RCC 7860 (cell line): ENCODE data around the gene SNX10.
A peak's percentile ranks its signal among the peaks of the same experiment; 100 is the strongest.

ENCODE experiments used
- DNase-seq: peaks from one replicate; pipeline ENCODE4 v3.0.0-alpha.2; 2015; ENCODE audit warnings: low spot score
- FAIRE-seq: peaks from 2 replicates; lab custom pipeline; 2012; peaks lifted over from hg19 to GRCh38; lab: Jason Lieb, UNC

Gene SNX10

DNA sequence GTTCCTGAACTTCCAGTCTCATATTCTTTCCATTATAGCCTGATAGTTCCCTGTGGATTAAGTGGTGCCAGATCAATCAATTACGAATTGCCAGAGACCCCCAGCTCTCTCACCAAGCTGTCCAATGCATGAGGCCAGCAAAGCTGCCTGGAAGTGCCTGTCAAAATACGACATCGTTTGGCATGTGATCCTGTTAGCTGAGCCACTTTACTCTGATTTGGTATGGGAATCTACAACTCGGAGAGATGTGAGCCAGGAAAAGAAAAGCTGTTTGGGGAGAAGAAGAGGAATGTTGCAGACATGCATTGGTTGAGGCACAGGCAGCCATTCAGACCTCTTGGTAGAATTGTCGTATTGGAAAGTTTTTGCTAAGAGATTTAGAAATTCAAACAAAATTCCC lies 3.9 kb downstream of the SNX10 start:
- FAIRE-seq (no peak), DNase-seq (no peak)

- FAIRE-seq (no peak), DNase-seq (no peak)
These were observed 6.9 kb downstream of the SNX10 start for GRCh38 chr7:26298472-26299058.

GRCh38 chr7:26305090-26305868 lies 13.6 kb downstream of the SNX10 start:
- FAIRE-seq = peak; percentile 79

GRCh38 chr7:26305869-26306665 lies 14.4 kb downstream of the SNX10 start:
- DNase-seq = no peak
- no peak for FAIRE-seq

More at GRCh38 chr7:26305090-26305868, 13.6 kb downstream of the SNX10 start:
- peak; percentile 37 for DNase-seq

DNA sequence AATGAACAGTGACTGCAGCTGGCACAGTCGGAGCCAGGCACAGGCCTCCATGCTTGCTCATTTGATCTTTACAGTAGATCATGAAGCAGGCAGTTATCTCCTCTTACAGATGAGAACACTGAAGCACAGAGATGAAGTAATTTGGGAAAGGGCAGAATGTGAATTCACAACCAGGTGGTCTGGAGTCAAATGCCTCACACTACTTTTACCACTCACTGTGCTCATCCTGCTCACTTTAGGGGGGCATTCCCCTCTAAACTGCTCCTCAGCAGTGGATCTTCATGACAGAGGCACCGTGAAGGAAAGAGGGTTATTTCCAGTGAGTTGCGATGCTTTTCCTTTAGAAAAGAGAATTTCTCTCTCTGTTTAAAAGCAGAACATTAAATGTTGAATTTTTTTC lies 15.1 kb downstream of the SNX10 start:
- DNase-seq (no peak), FAIRE-seq (no peak)

DNA sequence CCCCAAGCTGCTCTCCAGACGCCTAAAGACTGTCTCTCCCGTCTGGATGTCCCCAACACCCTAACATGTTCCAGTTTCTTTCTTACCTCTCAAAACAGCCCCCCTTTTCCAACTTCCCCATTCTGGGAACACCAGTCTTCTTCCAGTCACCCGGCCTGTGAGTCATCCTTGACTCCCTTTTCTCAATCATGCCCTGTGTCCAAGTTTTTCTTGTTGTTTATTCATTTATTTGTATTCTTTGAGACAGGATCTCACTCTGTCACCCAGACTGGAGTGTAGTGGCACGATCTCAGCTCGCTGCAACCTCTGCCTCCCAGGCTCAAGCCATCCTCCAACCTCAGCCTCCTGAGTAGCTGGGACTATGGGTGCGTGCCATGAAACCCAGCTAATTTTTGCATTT lies 15.6 kb downstream of the SNX10 start:
- DNase-seq (peak; percentile 37), FAIRE-seq (peak; percentile 70)

GRCh38 chr7:26307791-26308190 lies 16.1 kb downstream of the SNX10 start:
- no peak for FAIRE-seq
- no peak for DNase-seq

GRCh38 chr7:26308551-26308950 lies 16.9 kb downstream of the SNX10 start:
- FAIRE-seq (no peak), DNase-seq (no peak)

- FAIRE-seq (no peak), DNase-seq (no peak)
These were observed 17.4 kb downstream of the SNX10 start for GRCh38 chr7:26309089-26309488.

DNA sequence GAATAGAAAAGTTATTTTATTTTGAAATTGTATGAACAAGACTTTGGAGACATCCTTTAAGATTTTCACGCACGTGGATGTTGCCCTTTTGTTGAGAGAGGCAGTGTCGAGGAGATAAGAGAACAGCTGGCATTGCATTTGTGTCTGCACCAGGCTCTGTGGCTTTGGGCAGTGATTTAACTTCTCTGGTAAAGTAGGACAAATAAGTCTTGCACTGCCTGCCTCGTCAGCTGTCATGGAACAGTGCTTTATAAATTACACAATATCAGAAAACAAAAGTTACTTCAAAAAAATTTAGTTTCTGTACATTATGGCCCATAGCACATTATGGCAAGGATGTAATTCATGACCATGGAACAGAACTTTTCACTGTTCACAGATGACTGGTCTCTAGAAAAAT lies 20.1 kb downstream of the SNX10 start:
- FAIRE-seq (no peak), DNase-seq (no peak)

DNA sequence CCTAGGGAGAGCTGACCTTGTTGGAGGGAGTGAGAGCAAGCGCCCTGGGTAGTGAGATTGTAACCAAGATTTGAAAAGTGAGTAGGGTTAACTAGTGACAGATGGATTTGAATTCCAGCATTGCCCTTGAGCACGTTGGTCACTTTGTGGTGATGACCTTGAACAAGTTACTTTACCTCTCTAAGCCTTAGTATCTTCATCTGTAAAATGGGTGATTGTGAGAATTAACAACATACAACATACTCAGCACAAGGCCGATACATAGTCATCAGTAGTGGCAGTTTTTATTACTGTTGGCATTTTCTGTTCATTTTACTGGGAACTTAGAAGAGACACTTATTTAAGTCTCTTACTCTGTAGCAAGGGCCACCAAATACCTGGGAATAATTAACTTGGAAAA lies 25.5 kb downstream of the SNX10 start:
- FAIRE-seq (no peak), DNase-seq (no peak)

- no peak for DNase-seq
- FAIRE-seq = no peak
These were observed 27.3 kb downstream of the SNX10 start for GRCh38 chr7:26318921-26319320.

DNA sequence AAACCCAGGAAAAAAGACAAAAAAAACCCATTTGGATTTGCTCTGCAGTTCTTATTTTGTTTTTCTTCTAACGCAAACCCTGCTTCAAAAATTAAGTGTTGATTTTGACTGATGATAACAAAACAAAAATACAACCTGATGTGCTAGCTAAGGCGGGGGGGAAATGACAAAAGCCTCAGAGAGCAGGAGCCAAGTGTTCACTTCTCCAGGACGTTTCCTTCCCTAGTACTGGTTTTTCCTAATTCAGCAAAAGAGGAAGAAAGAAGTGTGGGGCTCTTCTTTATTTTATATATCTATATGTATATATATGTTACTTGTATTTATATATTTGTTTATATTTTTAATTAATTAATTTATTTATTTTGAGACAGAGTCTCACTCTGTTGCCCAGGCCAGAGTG lies 28.0 kb downstream of the SNX10 start:
- FAIRE-seq (no peak), DNase-seq (no peak)

- no peak for FAIRE-seq
These were observed 29.2 kb downstream of the SNX10 start for GRCh38 chr7:26320878-26321277.

DNA sequence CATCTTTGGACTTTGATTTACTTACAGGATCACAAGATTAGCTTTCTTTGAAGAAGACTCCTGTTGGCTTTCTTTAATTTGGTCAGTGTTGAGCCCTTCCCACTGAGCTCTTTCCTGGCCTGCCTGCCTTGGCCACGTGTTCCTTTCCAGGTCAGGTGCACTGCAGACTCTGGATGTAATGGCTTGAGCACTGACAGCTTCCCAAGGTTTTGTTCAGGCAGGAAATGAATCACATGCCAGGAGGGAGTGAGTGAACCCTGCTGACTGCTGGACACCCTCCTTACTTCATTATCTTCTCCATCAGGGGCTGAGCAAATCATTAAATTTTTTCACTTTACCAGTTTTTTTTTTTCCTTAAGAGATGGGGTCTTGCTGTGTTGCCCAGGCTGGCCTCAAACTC lies 29.8 kb downstream of the SNX10 start:
- DNase-seq (peak; percentile 64), FAIRE-seq (peak; percentile 83)

More at GRCh38 chr7:26320878-26321277, 29.2 kb downstream of the SNX10 start:
- no peak for DNase-seq

DNA sequence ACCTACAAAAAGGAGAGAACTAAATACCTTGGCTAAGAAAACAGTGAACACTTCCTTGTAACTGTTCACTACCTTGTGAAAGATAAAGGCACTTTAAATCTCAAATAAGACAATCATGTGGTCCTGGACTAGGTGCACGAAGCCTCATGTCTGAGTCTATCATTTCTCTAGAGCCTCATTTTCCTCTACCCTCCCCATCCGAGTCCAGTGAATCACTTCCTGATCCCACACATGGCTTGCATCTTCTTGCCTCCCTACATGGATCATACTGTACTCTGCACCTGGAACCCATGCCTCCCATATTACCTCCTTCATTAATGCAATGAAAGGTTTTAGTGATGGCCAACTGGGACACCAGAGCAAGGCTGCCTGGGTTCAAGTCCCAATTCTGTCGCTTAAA lies 34.5 kb downstream of the SNX10 start:
- FAIRE-seq (no peak), DNase-seq (no peak)

GRCh38 chr7:26328498-26329390 lies 37.1 kb downstream of the SNX10 start:
- FAIRE-seq = no peak
- DNase-seq = no peak

DNA sequence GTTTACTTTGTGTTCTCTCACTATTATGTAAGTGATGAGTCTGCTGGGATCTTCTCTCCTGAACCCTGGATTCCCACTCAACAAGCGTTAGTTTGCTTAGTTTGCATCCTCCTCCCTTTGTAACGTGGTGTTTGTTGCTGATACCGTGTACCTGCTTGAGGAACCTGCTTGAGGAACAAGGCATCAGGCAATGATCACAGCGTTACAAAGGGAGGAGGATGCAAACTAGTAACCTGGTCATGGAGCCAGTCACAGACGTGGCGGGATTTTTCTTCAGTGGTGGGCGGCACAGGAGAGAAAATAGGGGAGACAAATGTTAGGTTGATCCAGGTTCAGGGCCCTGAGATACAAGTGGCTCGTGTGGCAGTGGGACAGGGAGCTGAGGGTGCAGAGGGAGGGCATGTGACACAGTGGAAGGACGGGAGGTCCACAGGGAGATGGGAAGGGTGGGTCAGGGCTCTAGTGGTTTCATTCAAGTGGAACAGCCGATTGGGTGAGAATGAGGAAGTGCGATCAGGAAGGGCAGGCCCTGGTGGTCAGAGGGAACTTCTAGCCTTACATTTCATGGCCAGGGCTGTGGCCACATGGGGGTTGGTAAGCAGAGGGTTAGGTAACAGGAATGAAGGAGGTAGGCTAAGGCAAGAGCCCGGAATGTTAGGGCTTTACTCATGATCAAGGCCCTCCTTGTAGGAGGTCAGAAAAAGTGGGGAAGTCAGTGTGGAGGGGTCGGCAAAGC lies 38.0 kb downstream of the SNX10 start:
- FAIRE-seq = no peak
- peak; percentile 45 for DNase-seq

DNA sequence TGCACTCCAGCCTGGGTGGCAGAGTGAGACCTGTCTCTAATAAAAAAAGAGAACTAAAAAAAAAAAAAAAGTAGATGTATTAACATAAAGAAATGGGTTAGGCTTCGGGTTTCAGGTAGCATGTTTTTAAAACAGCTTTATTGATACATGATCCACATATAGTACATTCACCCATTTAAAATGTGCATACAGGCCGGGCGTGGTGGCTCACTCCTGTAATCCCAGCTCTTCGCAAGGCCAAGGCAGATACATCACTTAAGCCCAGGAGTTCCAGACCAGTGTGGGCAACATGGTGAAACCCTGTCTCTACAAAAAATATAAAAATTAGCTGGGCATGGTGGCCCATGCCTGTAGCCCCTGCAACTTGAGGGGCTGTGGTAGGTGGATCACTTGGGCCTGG lies 39.5 kb downstream of the SNX10 start:
- DNase-seq (no peak), FAIRE-seq (no peak)

GRCh38 chr7:26331789-26332188 lies 40.1 kb downstream of the SNX10 start:
- DNase-seq (no peak), FAIRE-seq (no peak)
